Left renal cortex interstitium (tissue), 4 donors: ENCODE results near the gene HYCC1. TPM values are rescaled to one million over a fixed set of nuclear protein-coding genes. Genes with fewer than 3 reads are reported as not detected.
"Not testable (repeated sequence)": the region's sequence is repeated elsewhere in the genome, so short reads cannot be mapped to it uniquely, and the experiment has no call there.

Source experiments
- DNase-seq, 4 donors: peaks; one replicate each; pipeline ENCODE4 v3.0.0-alpha.2; 2013; ENCODE audit warnings: low read depth in 4 of 4, low spot score in 2 of 4, missing footprints in 1 of 4
- polyA plus RNA-seq, 4 donors: library from polyadenylated mRNA; unstranded; fragments of 120-200 nt; gene quantifications; one replicate each; pipeline ENCODE4 v1.2.1, GENCODE V29; 2013; ENCODE audit not compliant: insufficient read length in 4 of 4

The HYCC1 gene
- polyA plus RNA-seq, 4 donors = 20.7 to 23.5 (median 22.1) TPM

GRCh38 chr7:22989643-22990587 lies 24.0 kb downstream of the HYCC1 start:
- no peak for DNase-seq

GRCh38 chr7:22985436-22985835 lies 28.5 kb downstream of the HYCC1 start:
- DNase-seq = no peak

DNA sequence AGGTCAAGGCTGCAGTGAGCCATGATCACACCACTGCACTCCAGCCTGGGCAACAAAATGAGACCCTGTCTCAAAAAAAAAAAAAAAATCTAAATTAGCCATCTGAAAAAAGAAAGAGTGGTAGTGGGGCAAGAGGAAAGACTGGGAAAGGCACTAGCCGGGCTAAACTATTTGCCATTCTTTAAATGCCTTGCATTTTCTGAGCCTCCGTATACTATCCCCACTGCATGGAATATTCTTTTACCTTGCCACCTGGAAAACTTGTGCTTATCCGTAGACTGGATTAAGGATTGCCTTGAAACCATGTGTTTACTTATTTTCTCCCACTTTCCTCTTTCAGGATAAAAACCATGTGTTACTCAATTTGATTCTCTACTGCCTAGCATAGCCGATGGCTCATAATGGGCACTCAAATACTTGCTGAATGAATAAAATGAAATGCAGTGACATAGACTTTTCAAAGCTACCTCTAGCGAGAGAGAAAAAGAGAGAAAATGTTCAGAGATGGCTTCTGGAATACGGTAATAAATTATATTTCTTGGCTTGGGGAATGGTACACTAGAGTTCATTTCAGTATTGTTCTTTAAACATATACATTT lies 30.6 kb downstream of the HYCC1 start:
- no peak for DNase-seq

DNA sequence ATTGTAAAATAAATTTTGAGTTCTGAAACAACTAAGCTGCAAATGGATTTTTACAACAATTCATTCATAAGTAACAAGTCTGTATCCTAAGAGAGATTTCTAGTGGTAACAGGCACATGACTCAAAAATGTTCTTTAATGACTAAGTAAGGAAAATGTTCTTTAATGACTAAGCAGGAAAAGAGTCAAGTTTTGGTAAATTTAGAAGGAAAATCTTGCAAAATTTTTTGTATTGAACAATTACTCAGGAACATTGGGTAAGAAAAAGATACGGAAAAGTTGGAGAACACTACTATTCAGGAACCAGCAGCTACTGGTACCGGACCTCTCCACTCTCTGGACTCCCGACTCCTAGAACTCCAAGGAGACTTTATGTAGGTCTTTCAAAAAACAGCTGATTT lies 33.5 kb downstream of the HYCC1 start:
- no peak for DNase-seq

DNA sequence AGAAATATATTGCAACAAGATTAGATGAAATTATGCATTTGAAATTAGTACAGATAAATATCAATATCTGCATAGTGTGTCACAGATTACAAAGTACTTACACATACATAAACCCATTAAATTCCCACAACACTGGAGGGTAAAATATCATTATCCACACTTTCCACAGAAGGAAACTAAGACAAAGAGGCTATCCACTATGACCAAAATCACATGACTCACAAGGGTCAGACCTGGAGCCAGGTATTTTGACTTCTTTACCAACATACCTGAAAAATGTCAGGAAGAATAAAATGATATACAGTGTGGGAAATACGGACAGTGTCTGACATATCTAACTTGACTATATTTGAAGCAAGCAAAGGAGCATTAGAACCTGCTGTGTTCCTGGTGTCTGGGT lies 34.1 kb downstream of the HYCC1 start:
- no peak for DNase-seq

DNA sequence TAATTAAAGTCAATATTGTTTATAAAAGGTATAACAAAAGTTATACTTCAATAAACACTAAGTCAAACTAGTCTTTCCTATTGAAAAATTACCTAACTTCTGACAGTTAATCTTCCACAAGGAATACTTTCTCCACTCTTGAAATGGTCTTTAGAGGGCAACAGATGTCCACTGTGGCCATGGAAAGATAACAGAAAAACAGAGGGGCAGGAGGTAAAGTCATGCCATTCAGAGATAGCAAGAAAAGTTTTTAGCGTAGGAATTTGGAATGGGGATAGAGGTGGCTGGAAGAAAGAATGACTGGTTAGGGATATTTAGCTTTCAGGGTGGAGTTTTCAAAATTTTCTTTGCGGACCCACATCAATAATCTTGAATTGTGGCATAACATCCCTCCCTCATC lies 34.7 kb downstream of the HYCC1 start:
- no peak for DNase-seq

GRCh38 chr7:22974636-22975035 lies 39.3 kb downstream of the HYCC1 start:
- DNase-seq = not testable (repeated sequence)

GRCh38 chr7:22972207-22972606 lies 41.7 kb downstream of the HYCC1 start:
- no peak for DNase-seq

DNA sequence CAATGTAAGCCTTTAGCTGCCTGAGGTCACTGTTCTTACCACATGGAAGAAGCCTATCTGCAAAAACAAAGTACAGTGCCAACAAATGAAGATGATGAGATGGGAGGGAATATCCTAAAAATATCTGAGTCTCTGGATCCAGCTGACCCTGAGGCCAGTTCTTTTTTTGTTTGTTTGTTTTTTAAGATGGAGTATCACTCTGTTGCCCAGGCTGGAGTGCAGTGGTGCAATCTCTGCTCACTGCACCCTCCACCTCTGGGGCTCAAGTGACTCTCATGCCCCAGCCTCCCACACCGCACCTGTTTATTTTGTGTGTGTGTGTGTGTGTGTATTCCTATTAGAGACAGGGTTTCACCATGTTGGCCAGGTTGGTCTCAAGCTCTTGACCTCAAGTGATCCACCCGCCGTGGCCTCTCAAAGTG lies 44.9 kb downstream of the HYCC1 start:
- DNase-seq = no peak

Other genes with a start within 250 kb of the HYCC1 start
- gene TOMM7, start 191.3 kb downstream of the HYCC1 start, polyA plus RNA-seq = 100 to 1,000 TPM; 321 to 591 (median 421) TPM
- 10 to 100 TPM; 45.4 to 53.5 (median 50.5) TPM for gene KLHL7, start 91.7 kb upstream of the HYCC1 start, polyA plus RNA-seq
- 10 to 100 TPM; 53.2 to 79.9 (median 69.9) TPM for gene NUP42, start 167.9 kb upstream of the HYCC1 start, polyA plus RNA-seq
- gene GPNMB, start 232.6 kb upstream of the HYCC1 start, polyA plus RNA-seq = 10 to 100 TPM; 15.3 to 34.0 (median 28.2) TPM